Measurements from ENCODE around the gene TRAPPC3.
"Not testable (repeated sequence)": the region's sequence is repeated elsewhere in the genome, so short reads cannot be mapped to it uniquely, and the experiment has no call there.

TRAPPC3 gene

GRCh38 chr1:36166136-36166535, 16.9 kb upstream of the TRAPPC3 start:
- no peak for DNase-seq

GRCh38 chr1:36165145-36165544, 15.9 kb upstream of the TRAPPC3 start:
- DNase-seq, result no peak

GRCh38 chr1:36164361-36164760, 15.1 kb upstream of the TRAPPC3 start:
- no peak for DNase-seq

GRCh38 chr1:36163426-36163825, 14.1 kb upstream of the TRAPPC3 start:
- no peak for DNase-seq

GRCh38 chr1:36162680-36163239, 13.5 kb upstream of the TRAPPC3 start:
- no peak for DNase-seq

GRCh38 chr1:36161641-36162531, 12.6 kb upstream of the TRAPPC3 start:
- DNase-seq, result peak; percentile 38 to 45

GRCh38 chr1:36160949-36161485, 11.7 kb upstream of the TRAPPC3 start:
- peak; percentile 22 to 38 for DNase-seq

GRCh38 chr1:36160388-36160948, 11.2 kb upstream of the TRAPPC3 start:
- no peak for DNase-seq

GRCh38 chr1:36159614-36160387, 10.5 kb upstream of the TRAPPC3 start:
- no peak for DNase-seq

GRCh38 chr1:36158827-36159252, 9.6 kb upstream of the TRAPPC3 start:
- not testable (repeated sequence) for DNase-seq

GRCh38 chr1:36157973-36158826, 8.9 kb upstream of the TRAPPC3 start:
- DNase-seq, result no peak

GRCh38 chr1:36157115-36157903, 8.0 kb upstream of the TRAPPC3 start:
- DNase-seq, result no peak

GRCh38 chr1:36156329-36157114, 7.2 kb upstream of the TRAPPC3 start:
- peak; percentile 57 to 58 for DNase-seq

- peak; percentile 84 to 87 for DNase-seq
Measured at GRCh38 chr1:36155408-36156328, 6.4 kb upstream of the TRAPPC3 start, which contains the start of gene MAP7D1. Gene MAP7D1 (plus strand): TSS chr1:36156160. CDS start chr1:36156418, 258 bp downstream.

GRCh38 chr1:36154765-36155407, 5.6 kb upstream of the TRAPPC3 start:
- DNase-seq, result no peak

GRCh38 chr1:36154335-36154734, 5.0 kb upstream of the TRAPPC3 start:
- DNase-seq, result no peak

- DNase-seq, result no peak
Measured at GRCh38 chr1:36153476-36153875, 4.2 kb upstream of the TRAPPC3 start.

GRCh38 chr1:36151845-36152203, 2.5 kb upstream of the TRAPPC3 start:
- DNase-seq, result peak; percentile 58 to 63
